Fibroblast of mammary gland (primary cell): ENCODE measurements around the gene SHTN1.

Experiments used
- DNase-seq: peaks from one replicate; pipeline ENCODE4 v3.0.0-alpha.2; 2010; ENCODE audit warnings: low read depth
- H3K4me3 ChIP-seq: 2 replicates; pipeline ENCODE4 v1.5.1; 2011; ENCODE audit warnings: low read depth, mild to moderate bottlenecking, low read length, moderate library complexity; ENCODE audit not compliant: control insufficient read depth
- CTCF ChIP-seq: conservative IDR thresholded peaks from 2 replicates; pipeline ENCODE4 v1.5.1; 2011; ENCODE audit warnings: low read depth, low read length, inconsistent platforms; ENCODE audit not compliant: control insufficient read depth, insufficient read depth

The SHTN1 gene

GRCh38 chr10:116880716-116881482, 124.1 kb downstream of the SHTN1 start:
- TF ChIP-seq CTCF = no peak
- no peak overlapping the region for H3K4me3 ChIP-seq
- no peak for DNase-seq

GRCh38 chr10:116879817-116880216, 125.2 kb downstream of the SHTN1 start:
- DNase-seq = no peak
- H3K4me3 ChIP-seq = no peak overlapping the region
- TF ChIP-seq CTCF = no peak

- no peak for DNase-seq
- no peak overlapping the region for H3K4me3 ChIP-seq
- TF ChIP-seq CTCF = no peak
Measured at GRCh38 chr10:116878123-116878522, 126.9 kb downstream of the SHTN1 start.

- DNase-seq = no peak
Measured at GRCh38 chr10:116877391-116877790, 127.6 kb downstream of the SHTN1 start.

GRCh38 chr10:116875897-116876296, 129.1 kb downstream of the SHTN1 start:
- no peak for DNase-seq
- TF ChIP-seq CTCF = no peak
- H3K4me3 ChIP-seq = no peak overlapping the region

More at GRCh38 chr10:116877391-116877790, 127.6 kb downstream of the SHTN1 start:
- H3K4me3 ChIP-seq = no peak overlapping the region
- no peak for TF ChIP-seq CTCF

- TF ChIP-seq CTCF = no peak
- no peak overlapping the region for H3K4me3 ChIP-seq
- no peak for DNase-seq
Measured at GRCh38 chr10:116873134-116873533, 131.9 kb downstream of the SHTN1 start.
